LoVo (cell line): ENCODE measurements around the gene JAML.

Experiments
- DNase-seq: peaks from one replicate; pipeline ENCODE4 v3.0.0-alpha.2; 2016; ENCODE audit warnings: low spot score

The JAML gene

DNA sequence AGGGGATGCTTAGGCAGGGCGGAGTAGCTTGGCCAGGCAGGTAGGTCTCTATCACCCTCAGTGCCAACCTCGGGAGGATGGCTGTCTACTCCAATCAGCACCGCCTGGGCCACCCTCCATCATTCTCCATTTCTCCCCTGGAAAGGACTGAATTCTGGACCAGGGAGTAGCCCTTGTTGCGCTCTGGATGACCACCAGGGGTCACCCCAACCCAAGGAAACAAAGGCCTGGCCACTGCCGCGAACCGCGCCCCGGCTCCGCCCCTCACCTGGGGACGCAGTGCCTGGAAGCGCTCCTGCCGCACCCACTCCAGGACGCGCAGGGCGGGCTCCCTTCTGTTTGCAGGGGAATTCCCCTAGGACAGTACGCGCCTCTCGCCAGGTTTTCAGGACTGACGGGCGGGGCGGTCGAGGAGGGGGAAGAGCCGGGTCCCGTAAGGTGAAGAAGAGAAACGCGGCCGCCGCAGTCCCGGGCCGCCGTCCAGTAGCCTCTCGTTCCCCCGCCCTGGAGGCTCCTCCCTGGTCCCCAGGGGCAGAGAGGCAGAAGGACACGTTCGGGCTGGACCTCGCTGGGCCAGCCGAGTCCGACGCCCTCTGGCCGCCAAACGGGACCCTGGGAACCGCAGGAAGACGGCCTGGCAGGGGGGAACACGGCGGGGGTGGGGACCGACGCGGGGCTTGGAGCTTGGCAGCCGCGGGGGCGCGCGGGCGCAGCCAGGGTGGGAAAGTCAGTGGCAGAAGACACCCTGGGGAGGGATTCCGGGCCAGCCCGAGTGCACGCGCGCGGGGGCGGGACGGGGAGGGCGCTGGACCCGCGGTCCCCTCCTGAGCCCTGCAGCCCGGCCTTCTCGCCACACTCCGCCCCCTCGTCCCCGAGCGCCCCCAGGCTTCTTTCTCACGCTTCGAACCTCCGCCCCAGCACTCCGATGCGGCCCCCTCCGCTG lies 79.3 kb downstream of the JAML start:
- DNase-seq: peak; percentile 95

GRCh38 chr11:118144301-118145268 lies 80.2 kb downstream of the JAML start:
- DNase-seq: no peak
